OCI-LY7 (cell line): ENCODE data around the gene PTCH2.

Experiments used
- EZH2phosphoT487 ChIP-seq: fragments of 200-600 bp; sonication (generic); IDR thresholded peaks from 2 replicates; pipeline ENCODE4 v1.6.1; 2018; ENCODE audit warnings: low read depth, borderline replicate concordance, mild to moderate bottlenecking, mixed run types, antibody characterized with exemption, low read length, moderate library complexity, mixed read lengths
- TF ChIP-seq, protein P1 (sequence below): fragments of 200-600 bp; sonication (generic); conservative IDR thresholded peaks from 2 replicates; pipeline ENCODE4 v1.5.1; 2014; ENCODE audit warnings: mild to moderate bottlenecking, antibody characterized with exemption, low read length, moderate library complexity, mixed read lengths

DNA sequence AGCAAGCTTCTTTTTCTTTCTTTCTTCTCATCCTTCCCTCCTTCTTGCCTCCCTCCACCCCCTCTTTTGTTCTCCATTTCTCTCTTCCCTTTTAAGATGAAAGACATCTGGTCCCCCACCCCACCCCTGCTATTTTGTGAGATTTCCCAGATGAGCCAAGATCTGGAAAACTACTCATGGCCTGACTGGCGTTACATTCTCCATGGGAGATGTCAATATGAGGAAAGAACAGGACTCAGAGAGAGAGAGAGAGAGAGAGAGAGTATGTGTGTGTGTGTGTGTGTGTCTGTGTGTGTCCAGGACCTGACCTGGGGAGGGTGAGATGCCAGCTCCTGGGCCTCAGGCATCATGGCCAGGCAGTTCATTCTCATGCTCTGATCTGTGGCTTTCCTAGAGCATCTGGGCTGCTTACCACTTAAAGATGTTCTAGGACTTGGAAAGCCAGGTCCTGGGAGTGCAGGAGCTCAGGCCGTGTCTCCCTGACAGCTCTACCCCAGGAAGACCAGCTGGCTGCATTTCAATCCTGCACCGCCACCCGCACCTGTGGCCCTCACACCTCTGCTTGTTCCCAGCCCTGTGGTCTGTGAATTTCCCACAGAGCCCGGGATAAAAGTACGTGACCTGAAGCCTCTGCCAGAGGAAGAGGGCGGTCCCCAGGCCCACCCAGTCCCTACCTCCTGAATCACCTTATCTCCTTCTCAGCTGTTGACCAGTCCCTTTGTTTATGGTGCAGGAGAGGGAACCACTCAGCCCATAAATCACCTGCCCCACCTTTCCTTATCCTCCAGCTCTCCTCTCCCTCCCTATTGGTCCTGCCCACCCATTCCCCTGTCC, 51.9 kb downstream of the PTCH2 start:
- TF ChIP-seq, protein P1, sequence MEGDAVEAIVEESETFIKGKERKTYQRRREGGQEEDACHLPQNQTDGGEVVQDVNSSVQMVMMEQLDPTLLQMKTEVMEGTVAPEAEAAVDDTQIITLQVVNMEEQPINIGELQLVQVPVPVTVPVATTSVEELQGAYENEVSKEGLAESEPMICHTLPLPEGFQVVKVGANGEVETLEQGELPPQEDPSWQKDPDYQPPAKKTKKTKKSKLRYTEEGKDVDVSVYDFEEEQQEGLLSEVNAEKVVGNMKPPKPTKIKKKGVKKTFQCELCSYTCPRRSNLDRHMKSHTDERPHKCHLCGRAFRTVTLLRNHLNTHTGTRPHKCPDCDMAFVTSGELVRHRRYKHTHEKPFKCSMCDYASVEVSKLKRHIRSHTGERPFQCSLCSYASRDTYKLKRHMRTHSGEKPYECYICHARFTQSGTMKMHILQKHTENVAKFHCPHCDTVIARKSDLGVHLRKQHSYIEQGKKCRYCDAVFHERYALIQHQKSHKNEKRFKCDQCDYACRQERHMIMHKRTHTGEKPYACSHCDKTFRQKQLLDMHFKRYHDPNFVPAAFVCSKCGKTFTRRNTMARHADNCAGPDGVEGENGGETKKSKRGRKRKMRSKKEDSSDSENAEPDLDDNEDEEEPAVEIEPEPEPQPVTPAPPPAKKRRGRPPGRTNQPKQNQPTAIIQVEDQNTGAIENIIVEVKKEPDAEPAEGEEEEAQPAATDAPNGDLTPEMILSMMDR = no peak
- no peak for TF ChIP-seq EZH2phosphoT487
